NCI-H1105 (cell line): ENCODE results near the gene SYT9.

Experiments
- DNase-seq: peaks from one replicate; lab custom pipeline; 2025; lab: John Stamatoyannopoulos, UW

SYT9 gene

GRCh38 chr11:7251836-7252682 is at the start of gene SYT9:
Gene SYT9, plus strand, starts transcription at chr11:7251904. Its CDS starts 283 bp downstream, at chr11:7252187.
- peak; percentile 22 for DNase-seq

DNA sequence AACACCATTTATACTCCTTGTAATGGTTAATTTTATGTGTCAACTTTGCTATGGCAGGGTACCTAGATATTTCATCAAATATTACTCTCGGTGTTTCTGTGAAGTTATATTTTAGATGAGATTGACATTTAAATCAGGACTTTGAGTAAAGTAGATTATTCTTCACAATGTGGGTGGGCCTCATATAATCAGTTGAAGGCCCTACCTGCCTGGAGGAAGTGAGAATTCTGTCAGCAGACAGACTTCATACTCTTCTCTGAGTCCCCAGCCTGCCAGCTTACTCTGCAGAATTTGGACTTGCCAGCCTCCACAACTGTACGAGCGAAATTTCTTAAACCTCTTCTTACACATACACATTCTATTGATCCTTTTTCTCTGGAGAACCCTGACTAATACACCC is 49.3 kb upstream of the SYT9 start:
- no peak for DNase-seq

DNA sequence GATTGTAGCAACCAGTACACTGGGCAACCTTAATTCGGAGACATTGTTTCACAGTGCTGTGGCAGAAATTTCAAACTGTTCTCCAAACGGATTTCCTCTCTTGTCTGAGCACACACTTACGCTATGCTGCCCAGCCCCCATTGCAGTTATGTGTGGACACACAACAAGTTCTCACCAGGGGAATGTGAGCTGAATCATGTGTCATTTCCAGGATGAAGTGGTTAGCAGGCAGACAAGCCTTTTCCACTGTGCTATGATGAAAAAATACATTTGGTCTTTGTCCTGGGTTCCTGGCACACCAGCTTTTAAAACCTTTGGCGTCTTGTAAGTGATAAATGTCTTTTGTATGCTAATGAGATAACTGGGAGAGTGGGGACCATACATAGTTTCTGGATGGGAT is 46.9 kb upstream of the SYT9 start:
- DNase-seq: no peak

GRCh38 chr11:7208391-7208790 is 43.3 kb upstream of the SYT9 start:
- no peak for DNase-seq

GRCh38 chr11:7219491-7219890 is 32.2 kb upstream of the SYT9 start:
- no peak for DNase-seq

GRCh38 chr11:7220636-7221035 is 31.1 kb upstream of the SYT9 start:
- DNase-seq: no peak

- no peak for DNase-seq
These were observed 29.1 kb upstream of the SYT9 start for GRCh38 chr11:7222619-7223018.

DNA sequence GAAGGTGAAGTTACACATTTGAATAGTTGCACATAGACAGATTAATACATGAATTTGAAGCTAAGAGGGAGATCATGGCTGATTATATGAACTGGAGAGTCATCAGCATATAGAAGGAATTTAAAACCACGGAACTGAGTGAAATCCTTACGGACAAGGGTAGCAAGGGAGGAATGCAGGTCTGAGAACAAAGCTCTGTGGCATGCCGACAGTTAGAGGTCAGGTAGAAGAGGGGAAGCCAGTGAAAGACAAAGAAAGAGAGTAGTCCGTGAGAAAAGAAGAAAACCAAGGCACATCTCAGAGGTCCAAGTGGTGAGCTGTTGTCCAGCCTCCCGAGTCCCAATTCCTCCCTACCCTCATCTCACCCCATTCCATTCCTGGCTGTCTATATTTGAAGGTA is 11.8 kb upstream of the SYT9 start:
- no peak for DNase-seq

DNA sequence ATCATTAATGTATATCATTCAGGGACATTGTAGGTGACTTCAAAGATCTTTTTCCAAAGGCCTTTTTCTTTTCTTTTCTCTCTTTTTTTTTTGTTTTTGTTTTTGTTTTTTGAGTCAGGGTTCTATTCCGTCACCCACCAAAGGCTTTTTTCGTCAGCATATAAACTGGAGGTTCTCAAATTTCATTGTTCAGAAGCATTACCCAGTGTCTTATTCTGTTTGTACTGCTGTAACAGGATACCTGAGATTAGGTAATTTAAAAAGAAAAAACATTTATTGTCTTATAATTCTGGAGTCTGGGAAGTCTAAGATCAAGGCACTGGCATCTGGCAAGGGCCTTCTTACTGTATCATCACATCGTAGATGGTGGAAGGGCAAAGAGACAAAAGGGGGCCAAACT is 6.4 kb upstream of the SYT9 start:
- DNase-seq: no peak

DNA sequence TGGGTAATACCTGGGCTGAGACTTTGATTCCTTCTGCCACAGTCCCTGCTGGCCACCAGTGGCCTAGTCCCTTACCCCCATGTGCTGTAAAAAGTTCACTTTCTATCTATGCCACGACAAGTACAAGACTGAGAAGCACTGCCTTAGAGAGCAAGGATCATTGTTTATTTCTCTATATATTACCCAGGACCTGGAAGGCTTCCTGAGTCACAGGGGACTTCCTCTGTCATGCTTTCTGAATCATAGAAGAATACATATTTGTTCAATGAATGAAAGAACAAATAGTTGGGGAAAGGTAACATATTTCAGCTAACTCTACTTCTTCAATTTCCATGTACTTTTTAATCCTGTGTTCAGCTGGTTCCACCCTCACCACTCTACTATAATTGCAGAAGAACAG is 5.5 kb upstream of the SYT9 start:
- DNase-seq: no peak

DNA sequence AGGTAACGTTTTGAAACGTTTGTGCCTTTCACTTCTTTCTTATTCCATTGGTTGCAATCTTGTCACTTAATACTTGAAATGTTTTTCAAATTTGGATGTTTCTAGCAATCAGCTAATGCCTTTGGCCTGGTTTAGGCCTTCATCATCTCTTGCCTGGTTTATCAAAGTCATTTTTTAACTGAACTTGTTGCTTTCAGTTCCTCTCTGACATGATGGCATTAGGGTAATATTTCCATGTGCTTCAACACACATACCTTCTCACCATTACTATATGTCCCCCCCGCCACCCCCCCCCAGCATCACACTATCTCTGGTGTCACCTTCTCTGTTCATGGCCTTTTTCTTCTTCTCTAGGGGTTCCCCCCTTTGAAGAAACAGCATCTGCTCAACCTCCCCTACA is 1.5 kb upstream of the SYT9 start:
- no peak for DNase-seq

- no peak for DNase-seq
These were observed 243 bp upstream of the SYT9 start for GRCh38 chr11:7251487-7251835.

DNA sequence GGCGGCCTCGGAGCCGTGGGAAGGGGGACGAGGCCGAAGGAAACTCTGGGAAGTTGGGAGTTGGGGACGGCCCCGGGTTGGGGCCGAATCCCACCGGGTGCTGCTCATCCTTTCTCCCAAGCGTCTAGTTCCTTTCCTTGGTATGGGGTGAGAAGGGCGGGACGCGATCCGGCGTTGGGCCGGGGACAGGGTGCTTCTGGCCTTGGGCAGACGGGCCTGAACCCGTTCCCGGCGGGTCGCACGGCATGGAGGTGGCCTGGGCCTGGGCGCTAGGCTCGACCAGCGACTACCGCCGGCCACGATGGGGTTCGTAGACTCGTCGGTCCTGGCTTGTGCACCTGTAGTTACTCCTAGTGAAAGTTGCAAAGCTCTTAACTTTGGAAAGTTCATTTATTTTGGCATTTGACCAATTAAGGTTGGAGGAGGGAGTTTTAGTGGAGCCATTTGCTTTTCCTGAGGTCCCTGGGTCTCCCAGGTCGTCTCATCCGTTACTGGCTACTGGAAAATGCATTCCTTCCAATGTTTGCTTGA is 1.0 kb downstream of the SYT9 start:
- DNase-seq: no peak

- DNase-seq: no peak
These were observed 2.1 kb downstream of the SYT9 start for GRCh38 chr11:7253800-7254199.

GRCh38 chr11:7254731-7255291 is 3.1 kb downstream of the SYT9 start:
- no peak for DNase-seq

DNA sequence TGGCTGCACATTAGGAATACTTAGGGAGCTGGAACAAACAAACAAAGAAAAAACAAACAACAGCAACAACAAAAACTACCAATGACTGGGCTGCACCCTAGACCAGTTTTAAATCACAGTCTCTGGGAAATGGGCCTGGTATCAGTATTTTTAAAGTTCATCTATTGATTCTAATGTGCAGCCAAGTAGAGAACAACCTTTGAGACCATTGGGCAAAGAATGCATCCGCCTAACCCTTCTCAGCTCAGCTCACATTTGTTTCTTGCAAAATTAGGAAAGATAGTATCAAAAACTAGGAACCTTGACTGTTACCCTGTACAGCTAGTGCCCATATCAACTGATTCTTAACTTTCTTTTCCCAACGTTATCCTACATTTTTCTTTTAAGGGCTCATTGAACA is 5.2 kb downstream of the SYT9 start:
- DNase-seq: no peak

DNA sequence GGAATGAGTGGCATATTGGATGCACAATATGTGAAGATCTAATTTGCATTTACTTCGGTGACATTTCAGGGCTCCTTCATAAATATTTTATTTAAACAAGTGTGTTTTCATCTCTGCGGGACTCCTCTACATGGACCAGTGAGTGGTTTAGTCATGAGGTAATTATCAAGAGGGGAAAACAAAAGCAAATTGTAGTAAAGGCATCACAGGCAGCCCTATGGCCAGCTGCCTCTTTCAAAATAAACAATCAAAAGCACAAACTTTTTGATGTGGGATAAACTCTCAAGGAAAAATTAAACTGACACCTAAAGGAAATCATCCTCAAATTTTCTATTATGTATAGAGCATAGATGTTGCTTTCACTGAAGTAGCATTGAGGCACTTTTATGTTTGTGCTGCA is 6.0 kb downstream of the SYT9 start:
- DNase-seq: no peak

GRCh38 chr11:7261578-7261977 is 9.9 kb downstream of the SYT9 start:
- no peak for DNase-seq

DNA sequence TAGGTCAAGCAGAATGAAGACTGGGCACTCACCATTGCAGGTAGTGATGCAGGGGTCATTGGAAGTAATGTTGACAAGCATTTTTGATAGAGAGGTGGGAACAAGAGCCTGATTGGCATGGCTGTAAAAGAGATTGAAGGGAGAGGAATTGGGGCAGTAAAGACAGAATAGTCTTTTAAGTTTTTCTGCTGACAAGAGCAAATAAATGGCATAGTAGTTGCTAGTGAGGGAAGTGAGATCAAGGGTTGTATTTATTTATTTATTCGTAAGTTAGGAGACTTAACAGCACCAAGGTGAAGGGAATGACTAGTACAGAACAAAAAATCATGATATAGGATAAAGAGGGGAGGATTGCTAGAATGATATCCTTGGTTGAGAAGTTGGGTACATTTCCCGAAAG is 11.0 kb downstream of the SYT9 start:
- no peak for DNase-seq

DNA sequence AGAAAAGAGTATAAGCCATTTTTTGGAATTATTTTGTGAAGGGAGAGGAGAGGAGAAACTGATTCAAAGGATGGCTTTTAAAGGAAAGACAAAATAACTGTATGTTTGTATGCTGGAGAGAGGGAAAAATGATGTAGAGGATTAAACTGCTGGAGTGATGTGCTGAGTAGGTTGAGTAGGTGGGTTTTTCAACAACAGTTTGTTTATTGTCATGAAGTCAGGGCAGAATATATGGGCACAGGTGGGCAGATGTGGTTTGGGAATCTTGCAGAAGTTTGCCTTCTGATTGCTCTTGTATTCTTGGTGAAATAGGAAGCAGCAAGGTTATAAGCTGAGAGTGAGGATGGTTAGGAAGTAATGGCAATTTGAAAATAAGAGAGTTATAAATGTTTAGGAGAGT is 12.1 kb downstream of the SYT9 start:
- DNase-seq: no peak

DNA sequence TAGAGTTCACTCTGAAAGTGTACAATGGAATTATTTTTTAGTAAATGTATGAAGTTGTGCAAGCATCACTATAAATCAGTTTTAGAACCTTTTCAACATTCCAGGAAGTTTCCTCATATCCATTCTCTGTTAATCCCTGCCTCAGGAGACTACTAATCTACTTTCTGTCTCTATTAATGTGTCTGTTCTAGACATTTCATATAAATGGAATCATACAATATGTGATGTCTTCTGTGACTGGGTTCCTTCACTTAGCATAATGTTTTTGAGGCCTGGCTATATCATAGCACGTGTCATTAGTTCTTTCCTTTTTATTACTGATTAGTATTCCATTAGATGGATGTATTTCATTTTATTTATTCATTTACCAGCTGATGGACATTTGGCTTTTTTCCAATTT is 17.1 kb downstream of the SYT9 start:
- DNase-seq: no peak

GRCh38 chr11:7270233-7270865 is 18.6 kb downstream of the SYT9 start:
- DNase-seq: no peak

GRCh38 chr11:7272373-7272772 is 20.7 kb downstream of the SYT9 start:
- DNase-seq: no peak
